ENCODE results near the gene JUNB. TPM values are rescaled to one million over a fixed set of nuclear protein-coding genes. Genes with fewer than 3 reads are reported as not detected.

The JUNB gene
- total RNA-seq, 1 experiment from 2014 or later: 49.7 TPM

- TF ChIP-seq SIN3A (IDR thresholded peaks at IDR 0.05; ENCODE audit: borderline replicate concordance, insufficient read depth, low read depth, low read length): no peak
Observed at GRCh38 chr19:12774588-12775555, 16.4 kb upstream of the JUNB start, which contains the start of gene HOOK2 (continued).

DNA sequence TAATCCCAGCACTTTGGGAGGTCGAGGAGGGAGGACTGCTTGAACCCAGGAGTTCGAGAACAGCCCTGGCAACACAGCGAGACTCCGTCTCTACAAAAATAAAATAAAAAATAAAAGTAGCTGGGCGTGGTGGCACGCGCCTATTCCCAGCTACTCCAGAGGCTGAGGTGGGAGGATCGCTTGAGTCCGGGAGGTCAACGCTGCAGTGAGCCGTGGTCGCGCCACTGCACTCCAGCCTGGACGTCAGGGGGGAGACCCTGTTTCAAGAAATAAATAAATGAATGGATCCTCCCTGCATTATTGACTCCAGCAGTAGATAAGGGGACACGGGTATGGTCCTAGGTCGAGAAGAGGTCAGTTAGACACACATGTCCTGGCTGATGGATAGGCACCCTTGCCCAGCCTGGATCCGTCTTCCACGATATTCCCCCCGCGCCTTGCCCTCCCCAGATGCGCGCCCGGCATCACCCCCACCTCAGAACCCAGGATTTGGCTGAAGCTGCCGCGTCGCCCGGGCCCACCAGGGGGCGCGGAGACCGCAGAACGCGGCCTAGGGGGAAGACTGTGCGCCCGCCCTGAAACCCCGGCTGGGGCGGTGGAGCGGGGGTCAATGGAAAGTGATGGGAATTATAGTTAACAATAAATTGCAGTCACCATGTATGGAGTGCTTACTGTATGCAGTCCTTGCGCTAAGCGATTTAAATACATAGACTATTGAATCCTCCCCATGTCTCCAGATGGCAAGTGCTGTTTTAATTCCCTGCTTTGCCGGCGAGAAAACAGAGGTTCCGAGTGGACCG, 13.9 kb upstream of the JUNB start:
- in situ Hi-C loops (cut with HindIII; ENCODE audit: low pct_unique_long_range_greater_than_20kb, low sequenced_read_pairs): no loop called here
- H3K27ac ChIP-seq (ENCODE audit: low read length): peak overlapping the region; percentile 87
- ChIA-PET CTCF (interaction anchor here (0.6 to 3.3 kb wide), 7 partner anchors 10 to 163 kb away, joined by 3 to 23 read pairs (median 4); partner anchors contain the start of gene JUNB), POLR2A (interaction anchor here (2.7 kb wide), 1 partner anchor 15 kb away, joined by 16 read pairs; the partner anchor contains the start of gene JUNB)
- H3K36me3 ChIP-seq (ENCODE audit: control insufficient read depth, insufficient read depth, low read length): no peaks in the 10 kb centered on the region
- ATAC-seq (peak; percentile 73), DNase-seq (ENCODE audit: low read depth, low spot score) (no peak)
- intact Hi-C loops (cut with micrococcal nuclease; ENCODE audit: unreplicated experiment): no loop called here
- H3K4me3 ChIP-seq (ENCODE audit: low read depth in 2 of 2, low read length in 2 of 2): peak overlapping the region; percentile 53 to 81
- no peaks in the 10 kb centered on the region for H3K9me3 ChIP-seq (ENCODE audit: control insufficient read depth, insufficient read depth, low read depth, low read length)
- TF ChIP-seq POLR2AphosphoS5 (IDR thresholded peaks at IDR 0.05; ENCODE audit: low read depth, low read length) (no peak), SIN3A (IDR thresholded peaks at IDR 0.05; ENCODE audit: borderline replicate concordance, insufficient read depth, low read depth, low read length) (0 out of 2 replicates have a peak, but pooled peaks have one; percentile 39), TCF7L2 (IDR thresholded peaks at IDR 0.05; ENCODE audit: low read depth, low read length) (no peak), REST (IDR thresholded peaks at IDR 0.05; ENCODE audit: insufficient read depth in 1 of 2, low read depth in 2 of 2, low read length in 1 of 2) (no peak)
- TF ChIP-seq, protein P1, sequence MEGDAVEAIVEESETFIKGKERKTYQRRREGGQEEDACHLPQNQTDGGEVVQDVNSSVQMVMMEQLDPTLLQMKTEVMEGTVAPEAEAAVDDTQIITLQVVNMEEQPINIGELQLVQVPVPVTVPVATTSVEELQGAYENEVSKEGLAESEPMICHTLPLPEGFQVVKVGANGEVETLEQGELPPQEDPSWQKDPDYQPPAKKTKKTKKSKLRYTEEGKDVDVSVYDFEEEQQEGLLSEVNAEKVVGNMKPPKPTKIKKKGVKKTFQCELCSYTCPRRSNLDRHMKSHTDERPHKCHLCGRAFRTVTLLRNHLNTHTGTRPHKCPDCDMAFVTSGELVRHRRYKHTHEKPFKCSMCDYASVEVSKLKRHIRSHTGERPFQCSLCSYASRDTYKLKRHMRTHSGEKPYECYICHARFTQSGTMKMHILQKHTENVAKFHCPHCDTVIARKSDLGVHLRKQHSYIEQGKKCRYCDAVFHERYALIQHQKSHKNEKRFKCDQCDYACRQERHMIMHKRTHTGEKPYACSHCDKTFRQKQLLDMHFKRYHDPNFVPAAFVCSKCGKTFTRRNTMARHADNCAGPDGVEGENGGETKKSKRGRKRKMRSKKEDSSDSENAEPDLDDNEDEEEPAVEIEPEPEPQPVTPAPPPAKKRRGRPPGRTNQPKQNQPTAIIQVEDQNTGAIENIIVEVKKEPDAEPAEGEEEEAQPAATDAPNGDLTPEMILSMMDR (IDR thresholded peaks at IDR 0.05): peak; percentile 94
- no TSS peak for BruUV-seq (replicated peaks)
- no peaks in the 10 kb centered on the region for H3K27me3 ChIP-seq (ENCODE audit: control insufficient read depth, insufficient read depth, low read length)
- H3K4me1 ChIP-seq (ENCODE audit: control insufficient read depth, insufficient read depth, low read length): peaks cover 16% of the 10 kb centered on the region
